B cell (primary cell): ENCODE measurements around the gene SCMH1. TPM values are rescaled to one million over a fixed set of nuclear protein-coding genes. Genes with fewer than 3 reads are reported as not detected.
"Not testable (repeated sequence)": the region's sequence is repeated elsewhere in the genome, so short reads cannot be mapped to it uniquely, and the experiment has no call there.

Source experiments
- ATAC-seq: fragments of 200-7000 bp; cut with Tn5 transposase; one replicate; pipeline ENCODE4 v1.10.0; 2021; ENCODE audit warnings: low read depth, mild to moderate bottlenecking, moderate number of reproducible peaks, moderate library complexity
- CTCF ChIA-PET: fragments of 350-600 bp; sonication (Branson Sonifier 250); formaldehyde crosslinking; loops from one replicate; lab custom pipeline; 2021; ENCODE audit warnings: antibody characterized with exemption, inconsistent platforms; lab: Charles Lee
- POLR2A ChIA-PET: fragments of 350-600 bp; sonication (Branson Sonifier 250); formaldehyde crosslinking; loops from one replicate; lab custom pipeline; 2021; ENCODE audit warnings: antibody characterized with exemption; lab: Charles Lee
- DNase-seq: peaks from one replicate; pipeline ENCODE4 v3.0.0; 2013
- H2AFZ ChIP-seq: 2 replicates; pipeline ENCODE4 v1.6.1; 2012; ENCODE audit warnings: mild to moderate bottlenecking, low read depth, low read length; ENCODE audit not compliant: insufficient read depth, poor library complexity, severe bottlenecking
- H3K27ac ChIP-seq, 2 donors: 1 replicate in 1 of 2; 2 replicates in 1 of 2; pipeline ENCODE4 v1.5.1; 2012 to 2013; ENCODE audit warnings: low read length in 2 of 2, mild to moderate bottlenecking in 2 of 2, moderate library complexity in 1 of 2
- H3K27me3 ChIP-seq, 4 experiments: fragments of 200-600 bp in 1 of 4; sonication (generic) in 1 of 4; replicated peaks in 1 of 4; 1 replicate in 2 of 4; 2 replicates in 2 of 4; pipeline versions ENCODE4 v1.6.1 to v1.7.0; 2013 to 2016; ENCODE audit warnings: low read length in 3 of 4, mild to moderate bottlenecking in 2 of 4, mixed read lengths in 1 of 4, moderate library complexity in 1 of 4; ENCODE audit not compliant: insufficient read depth in 4 of 4, control insufficient read depth in 3 of 4; ENCODE audit errors: control extremely low read depth in 1 of 4
- H3K36me3 ChIP-seq, 2 experiments: replicated peaks in 1 of 2; 1 replicate in 1 of 2; 2 replicates in 1 of 2; pipeline versions ENCODE4 v1.6.1 to v1.7.1; 2013; ENCODE audit warnings: low read length in 1 of 2; ENCODE audit not compliant: insufficient read depth in 2 of 2, control insufficient read depth in 1 of 2; ENCODE audit errors: control extremely low read depth in 1 of 2, extremely low read depth in 1 of 2
- H3K4me1 ChIP-seq, 2 donors: fragments of 200-600 bp in 1 of 2; sonication (generic) in 1 of 2; 1 replicate in 1 of 2; 2 replicates in 1 of 2; pipeline versions ENCODE4 v1.5.1 to v1.6.1; 2013 to 2017; ENCODE audit warnings: low read length in 2 of 2; ENCODE audit not compliant: control insufficient read depth in 2 of 2, insufficient read depth in 2 of 2
- H3K4me2 ChIP-seq: replicated peaks from 2 replicates; pipeline ENCODE3; 2012; ENCODE audit warnings: mild to moderate bottlenecking, low read depth, low read length; ENCODE audit not compliant: poor library complexity, severe bottlenecking
- H3K4me3 ChIP-seq, 5 experiments: fragments of 200-600 bp in 1 of 5; sonication (generic) in 1 of 5; 1 replicate in 3 of 5; 2 replicates in 2 of 5; pipeline versions ENCODE4 v1.5.1 to v1.7.0; 2011 to 2016; ENCODE audit warnings: low read length in 4 of 5, mild to moderate bottlenecking in 4 of 5, low read depth in 2 of 5, control low read depth in 1 of 5, moderate library complexity in 1 of 5; ENCODE audit not compliant: insufficient read depth in 1 of 5; ENCODE audit errors: control extremely low read depth in 1 of 5, extremely low read depth in 1 of 5
- H3K79me2 ChIP-seq: fragments of 200-600 bp; sonication (generic); one replicate; pipeline ENCODE4 v1.6.0; 2016; ENCODE audit warnings: low read length; ENCODE audit not compliant: control insufficient read depth, insufficient read depth
- H3K9ac ChIP-seq: fragments of 200-600 bp; sonication (generic); 2 replicates; pipeline ENCODE4 v1.6.1; 2017; ENCODE audit warnings: mild to moderate bottlenecking, low read length, moderate library complexity
- H3K9me3 ChIP-seq, 3 donors: one replicate each; pipeline versions ENCODE4 v1.6.1 to v1.7.1; 2013; ENCODE audit warnings: low read length in 2 of 3; ENCODE audit not compliant: control insufficient read depth in 2 of 3, insufficient read depth in 1 of 3; ENCODE audit errors: control extremely low read depth in 1 of 3
- H4K20me1 ChIP-seq: 2 replicates; pipeline ENCODE4 v1.6.0; 2012; ENCODE audit warnings: mild to moderate bottlenecking, low read length; ENCODE audit not compliant: insufficient read depth, control insufficient read depth, poor library complexity, severe bottlenecking
- H3K27ac Mint-ChIP-seq: one replicate; pipeline ENCODE4 v1.8.0; 2021; ENCODE audit warnings: mixed read lengths
- H3K27me3 Mint-ChIP-seq: one replicate; pipeline ENCODE4 v1.8.0; 2021; ENCODE audit warnings: mixed read lengths
- H3K4me1 Mint-ChIP-seq: one replicate; pipeline ENCODE4 v1.8.0; 2021; ENCODE audit warnings: mixed read lengths
- H3K4me3 Mint-ChIP-seq: one replicate; pipeline ENCODE4 v1.8.0; 2021; ENCODE audit warnings: mixed read lengths
- H3K9me3 Mint-ChIP-seq: one replicate; pipeline ENCODE4 v1.8.0; 2022; ENCODE audit warnings: mixed read lengths; ENCODE audit not compliant: insufficient read depth
- CTCF ChIP-seq: fragments of 200-600 bp; IDR thresholded peaks from one replicate; pipeline ENCODE4 v1.8.0; 2022; ENCODE audit warnings: antibody characterized with exemption, mild to moderate bottlenecking
- EZH2 ChIP-seq: IDR thresholded peaks from 2 replicates; pipeline ENCODE4 v1.6.1; 2012; ENCODE audit warnings: borderline replicate concordance, low read depth, mild to moderate bottlenecking, moderate library complexity, low read length; ENCODE audit not compliant: insufficient read depth, poor library complexity, severe bottlenecking
- WGBS: methylation state at CpG from one replicate; pipeline ENCODE4 v1.1.5; 2013; ENCODE audit warnings: missing lambda C conversion rate; ENCODE audit not compliant: insufficient coverage; 5-methylcytosine and 5-hydroxymethylcytosine counted together
- intact Hi-C: fragments of 100-400 bp; cut with micrococcal nuclease; formaldehyde crosslinking; loops from one replicate; pipeline ENCODE4 v1.10.0; 2022
- polyA plus RNA-seq: library from polyadenylated mRNA; depleted of rRNA; stranded (reverse); fragments of >200 nt; gene quantifications from 2 replicates; pipeline ENCODE4 v1.2.3, GENCODE V29; 2012
- total RNA-seq, 2 donors: library from RNA; stranded (reverse); fragments of 120-200 nt in 1 of 2; gene quantifications; 1 replicate in 1 of 2; 2 replicates in 1 of 2; pipeline versions ENCODE4 v1.2.3 to v1.2.4, GENCODE V29; 2013 to 2022

SCMH1 gene
- total and polyA plus RNA-seq, 2 donors (not counting 1 experiment from before 2014, with no cell fraction given) = 29.4 to 33.3 TPM

GRCh38 chr1:41184446-41184845 is 57.7 kb downstream of the SCMH1 start:
- Mint-ChIP-seq H3K27ac (no peak overlapping the region), H3K4me3 (no peak overlapping the region), H3K27me3 (no peaks in the 10 kb centered on the region), H3K4me1 (peaks cover 15% of the 10 kb centered on the region), H3K9me3 (no peaks in the 10 kb centered on the region)
- no CpG with 5 or more reads among the region's 1 CpG for WGBS
- Histone ChIP-seq H3K4me2 (no peak overlapping the region), H3K9me3 (no peaks in the 10 kb centered on the region), H2AFZ (no peak overlapping the region), H3K27me3 (no peaks in the 10 kb centered on the region), H3K79me2 (peaks cover 5% of the 10 kb centered on the region), H3K36me3 (peaks cover 0 to 2% of the 10 kb centered on the region in 2 experiments), H3K4me3 (no peak overlapping the region), H3K27ac (no peak overlapping the region), H4K20me1 (no peaks in the 10 kb centered on the region), H3K9ac (no peak overlapping the region), H3K4me1 (peaks cover 0 to 8% of the 10 kb centered on the region in 2 donors)
- POLR2A ChIA-PET = no interaction called here
- DNase-seq = no peak
- intact Hi-C loops = no loop called here
- ATAC-seq = no peak
- TF ChIP-seq EZH2 (no peak), CTCF (no peak)
- CTCF ChIA-PET = no interaction called here

GRCh38 chr1:41178230-41178629 is 63.9 kb downstream of the SCMH1 start:
- H3K27ac Mint-ChIP-seq, H4K20me1 ChIP-seq, H3K4me3 Mint-ChIP-seq, H3K9ac ChIP-seq, H3K36me3 ChIP-seq, ATAC-seq, H3K4me3 ChIP-seq, DNase-seq, intact Hi-C loops, H3K27me3 Mint-ChIP-seq, H3K4me1 ChIP-seq, H3K27me3 ChIP-seq, H3K4me2 ChIP-seq, POLR2A ChIA-PET, H3K9me3 ChIP-seq, H3K9me3 Mint-ChIP-seq, H2AFZ ChIP-seq, CTCF ChIA-PET, H3K27ac ChIP-seq, H3K79me2 ChIP-seq: not testable (repeated sequence)
- peaks cover 11% of the 10 kb centered on the region for H3K4me1 Mint-ChIP-seq
- no CpG with 5 or more reads among the region's 3 CpGs for WGBS
